Activated T-helper 1 cell treated with anti-CD3 and anti-CD28 coated beads, Interleukin-12 subunit alpha, Interleukin-12 subunit beta, Interleukin-2, Interleukin-4 antibody, amounts not matched to agents 30 ng/mL and 10 ng/mL and 1 ng/mL, durations not matched to agents 14 hours and 24 hours and 36 hours (primary cell): ENCODE measurements around the gene STMN1. TPM values are rescaled to one million over a fixed set of nuclear protein-coding genes. Genes with fewer than 3 reads are reported as not detected.

Source experiments
- total RNA-seq: library from RNA; stranded (reverse); gene quantifications from 2 replicates; pipeline ENCODE4 v1.2.3, GENCODE V29; 2022

The STMN1 gene
- total RNA-seq, 1 donor from 2014 or later = 203 TPM

Other genes starting within 250 kb of the STMN1 start
- gene SELENON, start 106.2 kb downstream of the STMN1 start, total RNA-seq = 5.2 and 5.3 TPM in 2 replicates
- gene MTFR1L, start 86.5 kb downstream of the STMN1 start, total RNA-seq = 29.3 and 30.0 TPM in 2 replicates
- gene AUNIP, start 47.0 kb downstream of the STMN1 start, total RNA-seq = 10.2 and 12.3 TPM in 2 replicates
- gene PAQR7, start 30.7 kb downstream of the STMN1 start, total RNA-seq = 5.8 and 6.1 TPM in 2 replicates
- 8.0 and 9.0 TPM in 2 replicates for gene PAFAH2, start 91.6 kb upstream of the STMN1 start, total RNA-seq
- gene EXTL1, start 115.4 kb upstream of the STMN1 start, total RNA-seq = 0.05 TPM in 1 of 2 replicates, not detected in the other
- not detected in 2 replicates for gene SLC30A2, start 139.7 kb upstream of the STMN1 start, total RNA-seq
- not detected in 2 replicates for gene TRIM63, start 161.2 kb upstream of the STMN1 start, total RNA-seq
- gene PDIK1L, start 205.4 kb upstream of the STMN1 start, total RNA-seq = 15.5 and 18.9 TPM in 2 replicates